ENCODE measurements around the gene TAS2R30.

Gene TAS2R30

GRCh38 chr12:11089246-11089645 lies 45.2 kb downstream of the TAS2R30 start:
- TF ChIP-seq, protein P1, sequence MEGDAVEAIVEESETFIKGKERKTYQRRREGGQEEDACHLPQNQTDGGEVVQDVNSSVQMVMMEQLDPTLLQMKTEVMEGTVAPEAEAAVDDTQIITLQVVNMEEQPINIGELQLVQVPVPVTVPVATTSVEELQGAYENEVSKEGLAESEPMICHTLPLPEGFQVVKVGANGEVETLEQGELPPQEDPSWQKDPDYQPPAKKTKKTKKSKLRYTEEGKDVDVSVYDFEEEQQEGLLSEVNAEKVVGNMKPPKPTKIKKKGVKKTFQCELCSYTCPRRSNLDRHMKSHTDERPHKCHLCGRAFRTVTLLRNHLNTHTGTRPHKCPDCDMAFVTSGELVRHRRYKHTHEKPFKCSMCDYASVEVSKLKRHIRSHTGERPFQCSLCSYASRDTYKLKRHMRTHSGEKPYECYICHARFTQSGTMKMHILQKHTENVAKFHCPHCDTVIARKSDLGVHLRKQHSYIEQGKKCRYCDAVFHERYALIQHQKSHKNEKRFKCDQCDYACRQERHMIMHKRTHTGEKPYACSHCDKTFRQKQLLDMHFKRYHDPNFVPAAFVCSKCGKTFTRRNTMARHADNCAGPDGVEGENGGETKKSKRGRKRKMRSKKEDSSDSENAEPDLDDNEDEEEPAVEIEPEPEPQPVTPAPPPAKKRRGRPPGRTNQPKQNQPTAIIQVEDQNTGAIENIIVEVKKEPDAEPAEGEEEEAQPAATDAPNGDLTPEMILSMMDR (conservative IDR thresholded peaks at IDR 0.05): no peak
- no peak overlapping the region for H3K27ac ChIP-seq

DNA sequence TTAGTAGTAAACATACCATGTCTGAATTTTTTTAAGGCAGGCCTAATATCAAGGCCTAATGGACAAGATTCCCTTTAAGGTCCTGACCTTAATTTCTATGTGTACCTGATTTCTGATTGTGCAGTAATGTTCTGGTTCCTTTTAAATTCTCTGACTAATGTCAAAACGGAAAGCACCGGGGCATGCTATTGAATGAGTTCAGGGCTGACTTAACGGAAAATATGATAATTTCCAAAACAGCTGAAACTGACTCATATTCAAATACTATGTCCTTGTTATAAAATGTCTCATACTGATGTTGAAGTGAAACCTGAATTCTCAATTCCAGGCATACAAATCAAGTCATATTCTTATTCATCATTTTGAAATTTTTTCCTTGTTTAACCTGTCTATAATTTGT lies 49.0 kb downstream of the TAS2R30 start:
- TF ChIP-seq, protein P1 (conservative IDR thresholded peaks at IDR 0.05): no peak
- no peak overlapping the region for H3K27ac ChIP-seq

Measured in VCaP (cell line).